Measurements from ENCODE around the gene KCNC1.

The KCNC1 gene

GRCh38 chr11:17721242-17721999, 13.2 kb upstream of the KCNC1 start:
- H3K27me3 ChIP-seq (replicated peaks) = peaks cover 73% of the 10 kb centered on the region
- no peak for TF ChIP-seq CTCF (IDR thresholded peaks at IDR 0.05; ENCODE audit: low read depth, low read length, missing control alignments)
- in situ Hi-C loops (cut with HindIII; ENCODE audit: low pct_ligation_motif_present, low sequenced_read_pairs) = no loop called here
- no peak overlapping the region for H3K4me3 ChIP-seq (ENCODE audit: low read depth, low read length)
- H3K36me3 ChIP-seq (replicated peaks) = no peaks in the 10 kb centered on the region
- no peak overlapping the region for H3K27ac ChIP-seq
- no peak for DNase-seq

GRCh38 chr11:17722000-17722643, 12.5 kb upstream of the KCNC1 start:
- in situ Hi-C loops (cut with HindIII; ENCODE audit: low pct_ligation_motif_present, low sequenced_read_pairs) = no loop called here
- no peaks in the 10 kb centered on the region for H3K36me3 ChIP-seq (replicated peaks)
- no peak for DNase-seq
- no peak overlapping the region for H3K27ac ChIP-seq
- H3K27me3 ChIP-seq (replicated peaks) = peaks cover 66% of the 10 kb centered on the region
- H3K4me3 ChIP-seq (ENCODE audit: low read depth, low read length) = no peak overlapping the region
- TF ChIP-seq CTCF (IDR thresholded peaks at IDR 0.05; ENCODE audit: low read depth, low read length, missing control alignments) = peak; percentile 78

DNA sequence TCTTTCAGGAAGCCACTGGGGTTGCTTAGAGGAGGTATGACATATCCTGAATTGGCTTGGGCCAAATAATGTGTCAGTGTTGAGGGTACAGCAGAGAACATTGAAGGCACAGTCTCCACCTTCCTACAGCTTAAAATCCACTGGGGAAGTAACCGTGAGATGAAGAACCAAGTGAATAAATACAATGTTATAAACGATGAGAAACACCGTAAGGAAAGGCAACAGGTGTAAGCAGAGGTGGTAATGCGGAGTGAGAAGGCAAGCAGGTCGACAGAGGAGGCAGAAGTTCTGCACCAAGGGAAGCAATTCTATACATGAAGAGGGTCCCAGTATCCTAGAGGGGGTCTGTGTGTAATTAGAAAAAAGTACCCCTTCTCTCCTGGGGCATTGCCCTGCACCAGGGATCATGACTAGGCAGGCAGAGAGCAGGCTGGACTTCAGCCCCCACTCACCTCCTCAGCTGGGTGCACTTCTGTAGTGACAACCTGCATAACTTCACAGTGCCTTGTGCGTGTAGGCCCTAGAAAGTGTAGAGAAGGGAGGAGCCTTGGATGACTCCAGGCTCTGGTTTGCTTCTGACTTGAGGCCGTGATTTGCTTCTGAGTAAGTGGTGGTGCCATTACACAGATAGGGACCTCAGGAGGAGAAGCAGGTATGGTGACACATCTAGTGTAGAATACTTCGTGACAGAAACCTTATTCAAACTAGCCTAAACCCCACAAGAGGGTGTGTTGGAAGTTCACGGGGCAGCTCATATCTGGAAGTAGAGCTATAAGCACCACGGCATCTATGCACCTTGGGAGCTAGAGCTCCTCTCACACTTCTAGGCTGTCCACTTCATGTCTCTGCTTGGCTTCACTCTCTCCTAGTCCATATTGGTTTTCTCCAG, 10.3 kb upstream of the KCNC1 start:
- no peak for TF ChIP-seq CTCF (IDR thresholded peaks at IDR 0.05; ENCODE audit: low read depth, low read length, missing control alignments)
- DNase-seq = no peak
- in situ Hi-C loops (cut with HindIII; ENCODE audit: low pct_ligation_motif_present, low sequenced_read_pairs) = no loop called here
- peaks cover 48% of the 10 kb centered on the region for H3K27me3 ChIP-seq (replicated peaks)
- H3K4me3 ChIP-seq (ENCODE audit: low read depth, low read length) = no peak overlapping the region
- H3K36me3 ChIP-seq (replicated peaks) = no peaks in the 10 kb centered on the region
- no peak overlapping the region for H3K27ac ChIP-seq

- Histone ChIP-seq H3K4me3 (ENCODE audit: low read depth, low read length) (no peak overlapping the region), H3K27ac (no peak overlapping the region), H3K27me3 (replicated peaks) (peaks cover 39% of the 10 kb centered on the region), H3K36me3 (replicated peaks) (no peaks in the 10 kb centered on the region)
- no peak for DNase-seq
- TF ChIP-seq CTCF (IDR thresholded peaks at IDR 0.05; ENCODE audit: low read depth, low read length, missing control alignments) = no peak
- in situ Hi-C loops (cut with HindIII; ENCODE audit: low pct_ligation_motif_present, low sequenced_read_pairs) = loop anchor here (25.0 kb wide), 1 partner anchor 262 kb away; no protein-coding TSS in a partner anchor
Observed at GRCh38 chr11:17725174-17725573, 9.4 kb upstream of the KCNC1 start.

DNA sequence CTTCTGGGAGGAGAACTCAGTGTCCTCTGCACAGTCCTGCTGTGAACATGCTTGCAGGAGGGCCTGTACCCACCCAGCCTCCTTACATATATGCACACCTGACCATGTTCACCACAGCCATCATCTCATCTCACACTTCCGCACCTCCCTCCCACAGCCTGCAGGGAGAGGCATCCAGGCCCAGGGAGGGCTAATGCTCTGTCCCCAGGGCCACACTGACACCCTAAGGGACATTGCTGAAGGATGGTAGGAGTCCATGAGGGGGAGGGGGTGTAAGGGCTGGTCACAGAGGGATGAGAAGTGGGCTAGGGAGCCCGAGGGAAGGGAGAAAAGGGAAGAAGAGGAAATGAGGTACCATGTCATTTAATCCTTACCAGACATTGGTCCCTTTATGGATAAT, 4.4 kb upstream of the KCNC1 start:
- DNase-seq = no peak
- H3K36me3 ChIP-seq (replicated peaks) = no peaks in the 10 kb centered on the region
- H3K4me3 ChIP-seq (ENCODE audit: low read depth, low read length) = no peak overlapping the region
- no peak for TF ChIP-seq CTCF (IDR thresholded peaks at IDR 0.05; ENCODE audit: low read depth, low read length, missing control alignments)
- H3K27ac ChIP-seq = no peak overlapping the region
- H3K27me3 ChIP-seq (replicated peaks) = peaks cover 4% of the 10 kb centered on the region
- in situ Hi-C loops (cut with HindIII; ENCODE audit: low pct_ligation_motif_present, low sequenced_read_pairs) = loop anchor here (25.0 kb wide), 1 partner anchor 257 kb away; no protein-coding TSS in a partner anchor
